Sigmoid colon (tissue), 7 donors: Measurements from ENCODE around the gene CDH13. TPM values are rescaled to one million over a fixed set of nuclear protein-coding genes. Genes with fewer than 3 reads are reported as not detected.

ENCODE experiments used
- DNase-seq: peaks from one replicate; pipeline ENCODE4 v3.0.0-alpha.2; 2019
- H3K27ac ChIP-seq, 4 donors: fragments of 200-600 bp; sonication (generic); one replicate each; pipeline ENCODE4 v1.5.1; 2016 to 2019; ENCODE audit warnings: mild to moderate bottlenecking in 1 of 4
- H3K27me3 ChIP-seq, 3 donors: fragments of 200-600 bp; sonication (generic); one replicate each; pipeline ENCODE4 v1.5.1; 2019; ENCODE audit warnings: mild to moderate bottlenecking in 1 of 3
- H3K36me3 ChIP-seq, 4 donors: fragments of 200-600 bp; sonication (generic); one replicate each; pipeline ENCODE4 v1.5.1; 2016 to 2019
- H3K4me1 ChIP-seq, 4 donors: fragments of 200-600 bp; sonication (generic); one replicate each; pipeline ENCODE4 v1.5.1; 2017 to 2019
- H3K4me3 ChIP-seq, 4 donors: fragments of 200-600 bp; sonication (generic); one replicate each; pipeline ENCODE4 v1.5.1; 2017 to 2019; ENCODE audit warnings: mild to moderate bottlenecking in 2 of 4, moderate library complexity in 1 of 4
- H3K9me3 ChIP-seq, 4 donors: fragments of 200-600 bp in 3 of 4; sonication (generic) in 3 of 4; one replicate each; pipeline versions ENCODE4 v1.5.1 to v1.6.1; 2013 to 2019
- CTCF ChIP-seq, 4 experiments: fragments of 450-650 bp in 3 of 4; fragments of 200-600 bp in 1 of 4; IDR thresholded peaks; one replicate each; pipeline ENCODE4 v1.5.1; 2016 to 2019; ENCODE audit warnings: antibody characterized with exemption in 4 of 4, mild to moderate bottlenecking in 3 of 4, moderate library complexity in 2 of 4
- EP300 ChIP-seq, 4 donors: sonication (generic); formaldehyde crosslinking; IDR thresholded peaks; one replicate each; pipeline ENCODE4 v1.6.1; 2017; ENCODE audit warnings: antibody characterized with exemption in 4 of 4
- POLR2A ChIP-seq, 2 donors: fragments of 450-650 bp; IDR thresholded peaks; one replicate each; pipeline ENCODE4 v1.6.1; 2016; ENCODE audit warnings: antibody characterized with exemption in 2 of 2, mild to moderate bottlenecking in 2 of 2, moderate library complexity in 2 of 2
- POLR2AphosphoS5 ChIP-seq, 4 donors: sonication (generic); formaldehyde crosslinking; IDR thresholded peaks; one replicate each; pipeline ENCODE4 v1.6.1; 2017; ENCODE audit warnings: antibody characterized with exemption in 4 of 4
- WGBS, 2 donors: extraction: QIAGEN DNeasy Blood & Tissue Kit; methylation state at CpG; one replicate each; pipeline ENCODE4 v1.1.7; 2013; 5-methylcytosine and 5-hydroxymethylcytosine counted together
- intact Hi-C: fragments of 100-400 bp; cut with DNase I; formaldehyde crosslinking; loops from one replicate; pipeline ENCODE4 v1.15.1; 2023
- polyA plus RNA-seq, 3 donors: library from polyadenylated mRNA; stranded (reverse); fragments of 200-250 nt; gene quantifications; one replicate each; pipeline ENCODE4 v1.2.3, GENCODE V29; 2013
- total RNA-seq, 4 donors: library from RNA; depleted of rRNA; stranded (reverse); fragments of >200 nt; gene quantifications; one replicate each; pipeline ENCODE4 v1.1.0, GENCODE V29; 2016
- donor health status: healthy with polysubstance abuse.
- donor health status: Bipolar disorder and iron deficiency.
- donor health status: healthy.

The CDH13 gene
- total and polyA plus RNA-seq, 7 donors = 0.60 to 17.6 (median 11.8) TPM

- WGBS, 2 donors = 14 to 24% methylated on average over 1 of the region's 1 CpG
- no peak overlapping the region for H3K4me3 ChIP-seq
- H3K9me3 ChIP-seq = peaks cover 0 to 6% (median 0%) of the 10 kb centered on the region in 4 donors
- H3K4me1 ChIP-seq = no peaks in the 10 kb centered on the region
- no peaks in the 10 kb centered on the region for H3K27me3 ChIP-seq
- H3K27ac ChIP-seq = no peak overlapping the region
- intact Hi-C loops = no loop called here
- H3K36me3 ChIP-seq = no peaks in the 10 kb centered on the region
- TF ChIP-seq POLR2AphosphoS5 (IDR thresholded peaks at IDR 0.05) = no peak
- DNase-seq = no peak
Observed at GRCh38 chr16:83068686-83069085, 441.9 kb downstream of the CDH13 start.

GRCh38 chr16:83070416-83071209 lies 443.8 kb downstream of the CDH13 start:
- Histone ChIP-seq H3K27me3 (no peaks in the 10 kb centered on the region), H3K4me3 (no peak overlapping the region), H3K27ac (no peak overlapping the region), H3K4me1 (no peaks in the 10 kb centered on the region), H3K36me3 (no peaks in the 10 kb centered on the region), H3K9me3 (peaks cover 0 to 6% (median 0%) of the 10 kb centered on the region in 4 donors)
- TF ChIP-seq EP300 (IDR thresholded peaks at IDR 0.05) = no peak
- no peak for TF ChIP-seq POLR2AphosphoS5 (IDR thresholded peaks at IDR 0.05)
- no peak for TF ChIP-seq CTCF (IDR thresholded peaks at IDR 0.05)
- no peak for TF ChIP-seq POLR2A (IDR thresholded peaks at IDR 0.05)
- 55 to 73% methylated on average over 5 of the region's 5 CpGs for WGBS, 2 donors
- DNase-seq = no peak
- intact Hi-C loops = no loop called here

GRCh38 chr16:83075956-83076355 lies 449.2 kb downstream of the CDH13 start:
- no peaks in the 10 kb centered on the region for H3K4me1 ChIP-seq
- no peak overlapping the region for H3K4me3 ChIP-seq
- intact Hi-C loops = no loop called here
- no peaks in the 10 kb centered on the region for H3K36me3 ChIP-seq
- no peak overlapping the region for H3K27ac ChIP-seq
- WGBS, 2 donors = 61 to 71% methylated on average over 2 of the region's 2 CpGs
- TF ChIP-seq EP300 (IDR thresholded peaks at IDR 0.05) (no peak), POLR2A (IDR thresholded peaks at IDR 0.05) (no peak), POLR2AphosphoS5 (IDR thresholded peaks at IDR 0.05) (no peak), CTCF (IDR thresholded peaks at IDR 0.05) (no peak)
- no peaks in the 10 kb centered on the region for H3K9me3 ChIP-seq
- no peak for DNase-seq
- H3K27me3 ChIP-seq = no peaks in the 10 kb centered on the region

DNA sequence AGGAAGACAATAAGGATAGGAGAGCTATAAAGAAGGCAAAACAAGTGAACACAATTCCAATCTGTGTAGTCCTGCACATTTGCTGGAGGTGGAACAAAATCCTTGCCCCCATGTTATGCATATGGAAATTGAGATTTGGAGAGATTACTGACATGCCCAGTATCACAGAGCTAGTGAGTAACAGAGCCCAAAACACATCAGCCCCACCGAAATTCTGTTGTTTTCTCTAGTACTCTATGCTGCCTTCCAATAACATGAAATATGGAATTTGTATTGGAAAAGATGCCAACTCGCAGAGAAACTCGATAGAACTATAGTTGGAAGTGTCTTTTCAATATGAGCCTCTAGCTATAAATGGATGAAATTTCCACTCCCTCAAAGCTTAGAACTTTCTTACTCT lies 456.6 kb downstream of the CDH13 start:
- 85 to 89% methylated on average over 3 of the region's 3 CpGs for WGBS, 2 donors
- DNase-seq = no peak

More for the DNA sequence above, 456.6 kb downstream of the CDH13 start:
- intact Hi-C loops = no loop called here
- no peak overlapping the region for H3K4me3 ChIP-seq
- H3K27ac ChIP-seq = no peak overlapping the region
- TF ChIP-seq POLR2AphosphoS5 (IDR thresholded peaks at IDR 0.05) (no peak), EP300 (IDR thresholded peaks at IDR 0.05) (no peak), CTCF (IDR thresholded peaks at IDR 0.05) (no peak), POLR2A (IDR thresholded peaks at IDR 0.05) (no peak)
- H3K9me3 ChIP-seq = peaks cover 0 to 5% (median 0%) of the 10 kb centered on the region in 4 donors
- no peaks in the 10 kb centered on the region for H3K27me3 ChIP-seq
- no peaks in the 10 kb centered on the region for H3K36me3 ChIP-seq
- no peaks in the 10 kb centered on the region for H3K4me1 ChIP-seq
